HG02610 (cell line): ENCODE data around the gene EPB41L5.
"Not testable (repeated sequence)": the region's sequence is repeated elsewhere in the genome, so short reads cannot be mapped to it uniquely, and the experiment has no call there.

Source experiments
- ATAC-seq: cut with Tn5 transposase; IDR thresholded peaks from one replicate; pipeline ENCODE4 v1.9.1; 2021; ENCODE audit warnings: mild to moderate bottlenecking, moderate library complexity; ENCODE audit not compliant: unreplicated experiment

The EPB41L5 gene

GRCh38 chr2:120140866-120141265 is 128.0 kb downstream of the EPB41L5 start:
- no peak for ATAC-seq

GRCh38 chr2:120141300-120142069 is 128.6 kb downstream of the EPB41L5 start:
- no peak for ATAC-seq

- no peak for ATAC-seq
These were observed 129.8 kb downstream of the EPB41L5 start for GRCh38 chr2:120142528-120143219.

- ATAC-seq = no peak
These were observed 135.4 kb downstream of the EPB41L5 start for GRCh38 chr2:120148229-120148628.

GRCh38 chr2:120148669-120149068 is 135.8 kb downstream of the EPB41L5 start:
- ATAC-seq = no peak

GRCh38 chr2:120149406-120149805 is 136.5 kb downstream of the EPB41L5 start:
- no peak for ATAC-seq

GRCh38 chr2:120150040-120150482 is 137.2 kb downstream of the EPB41L5 start:
- no peak for ATAC-seq

GRCh38 chr2:120155308-120155707 is 142.4 kb downstream of the EPB41L5 start:
- no peak for ATAC-seq

- ATAC-seq = not testable (repeated sequence)
These were observed 145.8 kb downstream of the EPB41L5 start for GRCh38 chr2:120158658-120159057.

GRCh38 chr2:120161190-120161589 is 148.3 kb downstream of the EPB41L5 start:
- ATAC-seq = no peak

GRCh38 chr2:120162716-120163115 is 149.8 kb downstream of the EPB41L5 start:
- ATAC-seq = no peak

- ATAC-seq = no peak
These were observed 154.4 kb downstream of the EPB41L5 start for GRCh38 chr2:120167272-120167671.

GRCh38 chr2:120169020-120169419 is 156.1 kb downstream of the EPB41L5 start:
- ATAC-seq = no peak

- ATAC-seq = no peak
These were observed 162.2 kb downstream of the EPB41L5 start for GRCh38 chr2:120174963-120175581.

- ATAC-seq = no peak
These were observed 163.6 kb downstream of the EPB41L5 start for GRCh38 chr2:120176526-120176925.

GRCh38 chr2:120177001-120177621 is 164.2 kb downstream of the EPB41L5 start:
- peak; percentile 95 for ATAC-seq

- ATAC-seq = no peak
These were observed 165.1 kb downstream of the EPB41L5 start for GRCh38 chr2:120177973-120178372.

- no peak for ATAC-seq
These were observed 166.5 kb downstream of the EPB41L5 start for GRCh38 chr2:120179396-120179795.

GRCh38 chr2:120180066-120180465 is 167.2 kb downstream of the EPB41L5 start:
- no peak for ATAC-seq

- no peak for ATAC-seq
These were observed 169.2 kb downstream of the EPB41L5 start for GRCh38 chr2:120182019-120182560.

- no peak for ATAC-seq
These were observed 176.3 kb downstream of the EPB41L5 start for GRCh38 chr2:120189189-120189588.
